Measurements from ENCODE around the gene RGS7BP.

Gene RGS7BP

GRCh38 chr5:64519263-64519662 lies 13.4 kb downstream of the RGS7BP start:
- no peaks in the 10 kb centered on the region for H3K36me3 ChIP-seq
- H3K9me3 ChIP-seq = no peaks in the 10 kb centered on the region
- H3K27me3 ChIP-seq = no peaks in the 10 kb centered on the region
- no peak for TF ChIP-seq CTCF (IDR thresholded peaks at IDR 0.05)
- H3K4me1 ChIP-seq = peaks cover 0 to 7% (median 0%) of the 10 kb centered on the region in 4 donors
- intact Hi-C loops (cut with DNase I; ENCODE audit: low total_unique reads) = no loop called here
- H3K4me3 ChIP-seq = no peak overlapping the region
- no peak for DNase-seq
- no peak overlapping the region for H3K27ac ChIP-seq

- no peak for DNase-seq
- intact Hi-C loops (cut with DNase I; ENCODE audit: low total_unique reads) = no loop called here
- Histone ChIP-seq H3K36me3 (no peaks in the 10 kb centered on the region), H3K4me1 (peaks cover 0 to 31% (median 6%) of the 10 kb centered on the region in 4 donors), H3K27ac (no peak overlapping the region), H3K4me3 (no peak overlapping the region), H3K9me3 (no peaks in the 10 kb centered on the region), H3K27me3 (no peaks in the 10 kb centered on the region)
- TF ChIP-seq CTCF (IDR thresholded peaks at IDR 0.05) = no peak
Measured at GRCh38 chr5:64526734-64527439, 21.1 kb downstream of the RGS7BP start.

GRCh38 chr5:64530076-64530475 lies 24.3 kb downstream of the RGS7BP start:
- H3K9me3 ChIP-seq = no peaks in the 10 kb centered on the region
- no peak for DNase-seq
- no peaks in the 10 kb centered on the region for H3K36me3 ChIP-seq
- H3K4me1 ChIP-seq = peaks cover 0 to 41% (median 10%) of the 10 kb centered on the region in 4 donors
- no peak for TF ChIP-seq CTCF (IDR thresholded peaks at IDR 0.05)
- H3K27me3 ChIP-seq = no peaks in the 10 kb centered on the region
- H3K27ac ChIP-seq = peak overlapping the region in 1 of 2 donors; percentile 29
- intact Hi-C loops (cut with DNase I; ENCODE audit: low total_unique reads) = no loop called here
- H3K4me3 ChIP-seq = no peak overlapping the region

- intact Hi-C loops (cut with DNase I; ENCODE audit: low total_unique reads) = no loop called here
- no peaks in the 10 kb centered on the region for H3K27me3 ChIP-seq
- H3K4me1 ChIP-seq = peaks cover 0 to 41% (median 10%) of the 10 kb centered on the region in 4 donors
- no peak overlapping the region for H3K4me3 ChIP-seq
- no peaks in the 10 kb centered on the region for H3K9me3 ChIP-seq
- no peaks in the 10 kb centered on the region for H3K36me3 ChIP-seq
- TF ChIP-seq CTCF (IDR thresholded peaks at IDR 0.05) = no peak
- no peak overlapping the region for H3K27ac ChIP-seq
- DNase-seq = no peak
Measured at GRCh38 chr5:64532212-64532611, 26.4 kb downstream of the RGS7BP start.

- Histone ChIP-seq H3K9me3 (no peaks in the 10 kb centered on the region), H3K27ac (no peak overlapping the region), H3K27me3 (no peaks in the 10 kb centered on the region), H3K4me1 (peaks cover 0 to 41% (median 10%) of the 10 kb centered on the region in 4 donors), H3K4me3 (no peak overlapping the region), H3K36me3 (no peaks in the 10 kb centered on the region)
- no peak for TF ChIP-seq CTCF (IDR thresholded peaks at IDR 0.05)
- intact Hi-C loops (cut with DNase I; ENCODE audit: low total_unique reads) = no loop called here
- DNase-seq = no peak
Measured at GRCh38 chr5:64532657-64533056, 26.8 kb downstream of the RGS7BP start.
